Tibial nerve (tissue), 4 donors: ENCODE data around the gene GPC6. TPM values are rescaled to one million over a fixed set of nuclear protein-coding genes. Genes with fewer than 3 reads are reported as not detected.

Source experiments
- DNase-seq, 2 donors: peaks; one replicate each; pipeline ENCODE4 v3.0.0-alpha.2; 2019; ENCODE audit warnings: low spot score in 2 of 2
- H3K27ac ChIP-seq, 4 donors: fragments of 200-600 bp; sonication (generic) in 3 of 4; one replicate each; pipeline ENCODE4 v1.5.1; 2017 to 2019; ENCODE audit warnings: mild to moderate bottlenecking in 1 of 4
- H3K27me3 ChIP-seq, 2 donors: fragments of 200-600 bp; sonication (generic) in 1 of 2; one replicate each; pipeline versions ENCODE4 v1.5.1 to v1.6.0; 2017 to 2019
- H3K36me3 ChIP-seq, 3 donors: fragments of 200-600 bp; sonication (generic); one replicate each; pipeline ENCODE4 v1.5.1; 2018 to 2019
- H3K4me1 ChIP-seq, 4 donors: fragments of 200-600 bp; sonication (generic) in 3 of 4; one replicate each; pipeline ENCODE4 v1.5.1; 2017 to 2019
- H3K4me3 ChIP-seq, 4 donors: fragments of 200-600 bp; sonication (generic) in 3 of 4; one replicate each; pipeline ENCODE4 v1.5.1; 2017 to 2019; ENCODE audit warnings: mild to moderate bottlenecking in 1 of 4, moderate library complexity in 1 of 4
- H3K9me3 ChIP-seq, 4 donors: fragments of 200-600 bp; sonication (generic) in 3 of 4; one replicate each; pipeline ENCODE4 v1.5.1; 2017 to 2019
- EP300 ChIP-seq, 2 donors: sonication (generic); formaldehyde crosslinking; IDR thresholded peaks; one replicate each; pipeline ENCODE4 v1.6.1; 2017; ENCODE audit warnings: antibody characterized with exemption in 2 of 2, mild to moderate bottlenecking in 1 of 2
- POLR2A ChIP-seq, 2 donors: fragments of 450-650 bp; IDR thresholded peaks; one replicate each; pipeline ENCODE4 v1.6.1; 2017; ENCODE audit warnings: antibody characterized with exemption in 2 of 2, mild to moderate bottlenecking in 2 of 2, moderate library complexity in 2 of 2
- WGBS, 2 donors: methylation state at CpG; one replicate each; pipeline ENCODE4 v1.1.5; 2018; 5-methylcytosine and 5-hydroxymethylcytosine counted together
- total RNA-seq, 4 donors: library from RNA; depleted of rRNA; stranded (reverse); fragments of >200 nt; gene quantifications; one replicate each; pipeline ENCODE4 v1.1.0, GENCODE V29; 2016
- TF ChIP-seq, protein P1 (sequence below), 5 experiments: fragments of 200-600 bp in 3 of 5; fragments of 450-650 bp in 2 of 5; sonication (generic) in 3 of 5; IDR thresholded peaks; one replicate each; pipeline ENCODE4 v1.5.1; 2016 to 2019; ENCODE audit warnings: antibody characterized with exemption in 5 of 5, mild to moderate bottlenecking in 3 of 5, moderate library complexity in 2 of 5

The GPC6 gene
- total RNA-seq, 4 donors from 2014 or later, result 21.9 to 39.5 (median 29.8) TPM

DNA sequence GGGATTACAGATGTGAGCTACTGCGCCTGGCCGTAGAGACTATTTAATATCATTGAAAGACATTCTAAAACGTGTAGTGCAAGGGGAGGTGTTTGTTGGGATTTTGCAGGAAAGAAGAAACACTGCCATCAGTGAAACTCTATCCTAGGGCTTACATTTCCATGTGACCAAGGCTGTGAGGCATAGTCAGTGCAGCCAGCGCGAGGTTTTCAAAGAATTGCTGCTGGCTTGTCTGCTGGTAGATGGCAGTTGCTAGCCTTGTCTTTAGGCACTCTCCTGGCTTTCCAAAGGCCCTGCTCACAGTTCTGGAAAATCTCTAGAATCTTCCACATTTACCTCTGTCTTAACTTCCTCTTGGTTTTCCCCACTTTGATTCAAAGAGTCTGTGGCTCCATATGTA lies 77.5 kb downstream of the GPC6 start:
- Histone ChIP-seq H3K27me3 (no peaks in the 10 kb centered on the region), H3K27ac (no peak overlapping the region), H3K4me1 (peaks cover 0 to 4% (median 0%) of the 10 kb centered on the region in 4 donors), H3K9me3 (no peaks in the 10 kb centered on the region), H3K36me3 (no peaks in the 10 kb centered on the region), H3K4me3 (no peak overlapping the region)
- WGBS, 2 donors, result 87 to 91% methylated on average over 5 of the region's 5 CpGs
- no peak for TF ChIP-seq POLR2A (IDR thresholded peaks at IDR 0.05)
- TF ChIP-seq EP300 (IDR thresholded peaks at IDR 0.05), result no peak
- TF ChIP-seq, protein P1, sequence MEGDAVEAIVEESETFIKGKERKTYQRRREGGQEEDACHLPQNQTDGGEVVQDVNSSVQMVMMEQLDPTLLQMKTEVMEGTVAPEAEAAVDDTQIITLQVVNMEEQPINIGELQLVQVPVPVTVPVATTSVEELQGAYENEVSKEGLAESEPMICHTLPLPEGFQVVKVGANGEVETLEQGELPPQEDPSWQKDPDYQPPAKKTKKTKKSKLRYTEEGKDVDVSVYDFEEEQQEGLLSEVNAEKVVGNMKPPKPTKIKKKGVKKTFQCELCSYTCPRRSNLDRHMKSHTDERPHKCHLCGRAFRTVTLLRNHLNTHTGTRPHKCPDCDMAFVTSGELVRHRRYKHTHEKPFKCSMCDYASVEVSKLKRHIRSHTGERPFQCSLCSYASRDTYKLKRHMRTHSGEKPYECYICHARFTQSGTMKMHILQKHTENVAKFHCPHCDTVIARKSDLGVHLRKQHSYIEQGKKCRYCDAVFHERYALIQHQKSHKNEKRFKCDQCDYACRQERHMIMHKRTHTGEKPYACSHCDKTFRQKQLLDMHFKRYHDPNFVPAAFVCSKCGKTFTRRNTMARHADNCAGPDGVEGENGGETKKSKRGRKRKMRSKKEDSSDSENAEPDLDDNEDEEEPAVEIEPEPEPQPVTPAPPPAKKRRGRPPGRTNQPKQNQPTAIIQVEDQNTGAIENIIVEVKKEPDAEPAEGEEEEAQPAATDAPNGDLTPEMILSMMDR (IDR thresholded peaks at IDR 0.05), result no peak
- no peak for DNase-seq

DNA sequence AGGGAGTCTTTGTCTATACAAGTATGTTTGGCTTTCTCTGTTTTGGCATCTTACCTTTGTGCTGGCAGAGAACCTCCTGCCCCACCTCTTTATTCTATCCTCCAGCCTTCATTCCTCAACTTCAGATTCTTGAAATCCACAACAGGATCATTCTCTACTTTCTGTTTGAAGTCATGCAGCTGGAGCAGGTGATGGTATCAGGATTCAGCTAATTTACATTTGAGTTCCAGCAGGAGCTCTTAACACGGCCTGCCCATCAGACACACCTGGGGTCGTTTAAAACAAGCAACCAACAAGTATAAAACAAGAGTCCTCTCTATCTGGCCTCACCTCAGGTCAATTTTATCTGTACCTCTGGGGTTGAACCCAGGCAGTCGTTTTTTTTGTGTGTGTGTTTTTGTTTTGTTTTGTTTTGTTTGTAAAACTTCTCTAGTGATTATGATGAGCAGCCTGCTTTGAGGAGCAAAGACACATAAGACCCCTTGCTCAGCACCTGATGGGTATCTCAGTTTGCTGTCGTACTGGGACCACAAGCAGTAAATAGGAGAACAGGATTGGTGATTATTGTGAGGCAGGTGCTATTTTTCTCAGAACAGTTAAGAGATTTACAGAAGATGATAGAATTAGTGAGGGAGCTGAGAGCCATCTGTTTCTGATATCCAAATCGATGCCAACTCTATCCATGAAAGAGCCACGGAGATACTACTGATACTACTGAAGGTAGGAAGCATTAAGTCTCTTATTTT lies 78.4 kb downstream of the GPC6 start:
- Histone ChIP-seq H3K4me1 (peaks cover 0 to 4% (median 0%) of the 10 kb centered on the region in 4 donors), H3K4me3 (no peak overlapping the region), H3K27ac (no peak overlapping the region), H3K9me3 (no peaks in the 10 kb centered on the region), H3K27me3 (no peaks in the 10 kb centered on the region), H3K36me3 (no peaks in the 10 kb centered on the region)
- no peak for DNase-seq
- 55 to 65% methylated on average over 6 of the region's 6 CpGs for WGBS, 2 donors
- TF ChIP-seq, protein P1 (IDR thresholded peaks at IDR 0.05), result no peak
- TF ChIP-seq POLR2A (IDR thresholded peaks at IDR 0.05) (no peak), EP300 (IDR thresholded peaks at IDR 0.05) (no peak)

DNA sequence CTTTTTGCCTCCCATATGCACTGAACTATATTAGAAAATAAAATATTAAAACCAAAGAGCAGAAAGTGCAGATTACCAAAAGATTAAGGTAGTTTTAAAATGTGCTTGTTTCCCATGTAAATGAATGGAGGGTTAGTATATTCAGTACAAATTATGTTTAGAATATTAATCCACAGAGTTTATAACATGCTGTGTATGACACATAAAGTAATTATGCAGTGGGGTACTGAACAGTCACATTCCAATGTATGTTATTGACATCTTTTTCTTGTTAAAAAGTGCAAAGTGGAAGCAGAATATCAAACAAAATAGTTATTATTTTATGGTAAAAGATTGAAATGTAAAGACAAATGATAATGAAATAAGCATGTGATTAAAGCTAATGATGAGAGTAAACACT lies 79.3 kb downstream of the GPC6 start:
- no peak overlapping the region for H3K27ac ChIP-seq
- no peak overlapping the region for H3K4me3 ChIP-seq
- H3K36me3 ChIP-seq, result no peaks in the 10 kb centered on the region
- no peaks in the 10 kb centered on the region for H3K27me3 ChIP-seq
- peaks cover 0 to 4% (median 0%) of the 10 kb centered on the region in 4 donors for H3K4me1 ChIP-seq
- no peak for DNase-seq
- TF ChIP-seq, protein P1 (IDR thresholded peaks at IDR 0.05), result no peak
- TF ChIP-seq POLR2A (IDR thresholded peaks at IDR 0.05) (no peak), EP300 (IDR thresholded peaks at IDR 0.05) (no peak)
- H3K9me3 ChIP-seq, result no peaks in the 10 kb centered on the region

DNA sequence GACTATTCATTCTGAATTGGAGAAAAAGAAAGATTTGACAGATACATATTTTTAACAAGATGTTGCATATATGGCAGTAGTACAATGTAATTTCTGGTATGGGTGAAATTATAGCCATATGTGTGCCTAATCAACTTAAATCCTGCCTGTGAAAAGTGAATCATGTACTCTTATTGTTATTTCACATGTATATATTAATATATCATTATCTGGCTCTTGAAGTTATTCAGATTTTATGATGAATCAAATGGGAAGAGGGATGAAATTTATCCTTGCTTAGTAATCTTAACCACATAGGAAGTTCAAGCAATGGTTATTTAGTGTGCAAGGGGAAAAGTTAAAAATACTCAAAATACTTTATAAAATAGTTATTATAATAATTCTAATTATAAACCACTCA lies 80.5 kb downstream of the GPC6 start:
- TF ChIP-seq, protein P1 (IDR thresholded peaks at IDR 0.05), result no peak
- TF ChIP-seq EP300 (IDR thresholded peaks at IDR 0.05), result no peak
- TF ChIP-seq POLR2A (IDR thresholded peaks at IDR 0.05), result no peak
- Histone ChIP-seq H3K27me3 (no peaks in the 10 kb centered on the region), H3K4me3 (no peak overlapping the region), H3K9me3 (no peaks in the 10 kb centered on the region), H3K36me3 (no peaks in the 10 kb centered on the region), H3K27ac (no peak overlapping the region), H3K4me1 (peaks cover 0 to 4% (median 0%) of the 10 kb centered on the region in 4 donors)
- DNase-seq, result no peak

DNA sequence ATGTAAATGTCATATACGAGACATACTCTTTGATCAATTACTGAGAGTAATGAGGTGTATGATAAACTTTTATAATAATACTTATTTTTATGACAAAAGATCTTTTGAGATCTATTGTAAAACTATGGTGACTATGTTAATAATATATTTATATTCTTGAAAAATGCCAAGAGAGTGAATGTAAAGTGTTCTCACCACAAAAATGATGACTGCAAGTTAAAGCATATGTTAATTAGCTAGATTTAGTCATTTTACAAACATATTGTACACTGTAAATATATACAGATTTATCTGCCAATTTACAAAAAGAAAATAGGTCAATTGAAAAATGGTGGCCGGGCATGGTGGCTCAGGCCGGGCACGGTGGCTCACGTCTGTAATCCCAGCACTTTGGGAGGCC lies 81.0 kb downstream of the GPC6 start:
- Histone ChIP-seq H3K4me1 (peaks cover 0 to 4% (median 0%) of the 10 kb centered on the region in 4 donors), H3K9me3 (no peaks in the 10 kb centered on the region), H3K36me3 (no peaks in the 10 kb centered on the region), H3K27me3 (no peaks in the 10 kb centered on the region), H3K4me3 (no peak overlapping the region), H3K27ac (no peak overlapping the region)
- WGBS, 2 donors, result 84 to 98% methylated on average over 5 of the region's 5 CpGs
- no peak for DNase-seq
- TF ChIP-seq EP300 (IDR thresholded peaks at IDR 0.05) (no peak), POLR2A (IDR thresholded peaks at IDR 0.05) (no peak)
- TF ChIP-seq, protein P1 (IDR thresholded peaks at IDR 0.05), result no peak
